Lower leg skin (tissue), 4 donors: ENCODE measurements around the gene BEND7. TPM values are rescaled to one million over a fixed set of nuclear protein-coding genes. Genes with fewer than 3 reads are reported as not detected.
A peak's percentile ranks its signal among the peaks of the same experiment; 100 is the strongest.

Experiments used
- DNase-seq, 2 donors: peaks; one replicate each; pipeline ENCODE4 v3.0.0-alpha.2; 2019; ENCODE audit warnings: low spot score in 2 of 2
- H3K4me3 ChIP-seq: fragments of 200-600 bp; sonication (generic); 2 replicates; pipeline ENCODE4 v1.5.1; 2017; ENCODE audit warnings: mild to moderate bottlenecking, low read depth; ENCODE audit not compliant: poor library complexity, severe bottlenecking
- POLR2A ChIP-seq, 2 donors: fragments of 450-650 bp; IDR thresholded peaks; one replicate each; pipeline ENCODE4 v1.6.1; 2016 to 2017; ENCODE audit warnings: antibody characterized with exemption in 2 of 2, mild to moderate bottlenecking in 1 of 2, moderate library complexity in 1 of 2
- WGBS, 2 donors: methylation state at CpG; one replicate each; pipeline ENCODE4 v1.1.5; 2018; 5-methylcytosine and 5-hydroxymethylcytosine counted together
- intact Hi-C: fragments of 100-400 bp; cut with DNase I; formaldehyde crosslinking; loops from one replicate; pipeline ENCODE4 v1.15.0; 2023; ENCODE audit warnings: low total_unique reads
- total RNA-seq, 4 donors: library from RNA; depleted of rRNA; stranded (reverse); fragments of >200 nt; gene quantifications; one replicate each; pipeline ENCODE4 v1.1.0, GENCODE V29; 2016
- TF ChIP-seq, protein P1 (sequence below), 3 donors: fragments of 450-650 bp; IDR thresholded peaks; one replicate each; pipeline ENCODE4 v1.5.1; 2016; ENCODE audit warnings: antibody characterized with exemption in 3 of 3, mild to moderate bottlenecking in 3 of 3, moderate library complexity in 2 of 3

The BEND7 gene, protein sequence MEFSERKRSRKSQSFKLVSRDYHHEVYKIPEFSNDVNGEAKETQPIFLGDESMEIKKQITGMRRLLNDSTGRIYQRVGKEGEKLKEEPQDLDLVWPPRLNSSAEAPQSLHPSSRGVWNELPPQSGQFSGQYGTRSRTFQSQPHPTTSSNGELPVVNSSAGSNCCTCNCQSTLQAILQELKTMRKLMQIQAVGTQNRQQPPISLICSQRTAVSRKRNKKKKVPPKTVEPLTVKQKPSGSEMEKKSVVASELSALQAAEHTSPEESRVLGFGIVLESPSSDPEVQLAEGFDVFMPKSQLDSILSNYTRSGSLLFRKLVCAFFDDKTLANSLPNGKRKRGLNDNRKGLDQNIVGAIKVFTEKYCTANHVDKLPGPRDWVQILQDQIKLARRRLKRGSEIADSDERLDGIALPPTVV
- total RNA-seq, result 1 to 10 TPM; 3.7 to 8.1 (median 5.8) TPM

DNA sequence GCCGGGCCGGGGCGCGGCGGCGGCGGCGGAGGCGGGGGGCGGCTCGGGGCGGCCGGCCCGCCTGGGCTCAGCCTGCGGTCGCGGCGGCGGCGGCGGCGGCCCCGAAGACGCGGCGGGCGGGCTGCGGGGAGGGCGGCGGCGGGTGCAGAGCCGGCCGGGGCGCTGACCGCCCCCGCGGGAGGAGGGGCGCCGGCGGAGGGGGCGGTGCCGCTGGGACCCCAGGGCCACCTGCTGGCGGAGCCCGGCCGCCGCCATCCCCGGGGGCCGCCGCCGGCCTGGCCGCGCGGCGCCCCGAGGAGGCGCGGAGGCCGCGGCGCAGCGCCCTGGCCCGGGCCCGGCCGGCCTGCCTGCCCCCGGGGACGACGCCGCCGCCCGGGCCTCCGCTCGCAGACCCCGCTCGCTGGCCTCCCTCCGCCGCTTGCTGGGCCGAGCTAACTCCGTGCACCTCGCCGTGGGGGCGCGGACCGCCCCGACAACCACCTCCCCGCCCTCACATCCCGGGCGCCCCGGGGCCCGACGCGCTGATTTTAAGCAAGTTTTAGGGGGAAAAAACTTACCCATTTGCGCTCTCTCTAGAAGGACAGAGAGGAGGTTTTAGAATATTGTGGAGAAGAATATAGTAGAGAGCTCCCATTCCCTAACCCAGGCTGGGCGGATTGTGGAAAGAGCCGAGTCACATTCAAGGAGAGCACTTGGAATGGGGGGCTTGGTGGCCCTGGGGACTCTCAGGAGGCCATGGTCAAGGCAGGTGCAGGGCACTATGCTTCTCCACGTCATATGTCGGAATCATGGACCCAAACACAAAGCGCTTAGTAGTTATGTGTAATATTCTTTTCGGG, at the start of gene BEND7:
Gene BEND7, minus strand, starts transcription at position 140 of the 839 bp plus-strand sequence. CDS start 481 bp downstream, outside the sequence.
- 7 to 8% methylated on average over 34 to 43 of the region's 98 CpGs for WGBS, 2 donors
- TF ChIP-seq POLR2A (IDR thresholded peaks at IDR 0.05), result no peak
- TF ChIP-seq, protein P1, sequence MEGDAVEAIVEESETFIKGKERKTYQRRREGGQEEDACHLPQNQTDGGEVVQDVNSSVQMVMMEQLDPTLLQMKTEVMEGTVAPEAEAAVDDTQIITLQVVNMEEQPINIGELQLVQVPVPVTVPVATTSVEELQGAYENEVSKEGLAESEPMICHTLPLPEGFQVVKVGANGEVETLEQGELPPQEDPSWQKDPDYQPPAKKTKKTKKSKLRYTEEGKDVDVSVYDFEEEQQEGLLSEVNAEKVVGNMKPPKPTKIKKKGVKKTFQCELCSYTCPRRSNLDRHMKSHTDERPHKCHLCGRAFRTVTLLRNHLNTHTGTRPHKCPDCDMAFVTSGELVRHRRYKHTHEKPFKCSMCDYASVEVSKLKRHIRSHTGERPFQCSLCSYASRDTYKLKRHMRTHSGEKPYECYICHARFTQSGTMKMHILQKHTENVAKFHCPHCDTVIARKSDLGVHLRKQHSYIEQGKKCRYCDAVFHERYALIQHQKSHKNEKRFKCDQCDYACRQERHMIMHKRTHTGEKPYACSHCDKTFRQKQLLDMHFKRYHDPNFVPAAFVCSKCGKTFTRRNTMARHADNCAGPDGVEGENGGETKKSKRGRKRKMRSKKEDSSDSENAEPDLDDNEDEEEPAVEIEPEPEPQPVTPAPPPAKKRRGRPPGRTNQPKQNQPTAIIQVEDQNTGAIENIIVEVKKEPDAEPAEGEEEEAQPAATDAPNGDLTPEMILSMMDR (IDR thresholded peaks at IDR 0.05), result no peak
- intact Hi-C loops, result no loop called here
- peak within 1 kb of the TSS; percentile 43 for H3K4me3 ChIP-seq
- no peak for DNase-seq

DNA sequence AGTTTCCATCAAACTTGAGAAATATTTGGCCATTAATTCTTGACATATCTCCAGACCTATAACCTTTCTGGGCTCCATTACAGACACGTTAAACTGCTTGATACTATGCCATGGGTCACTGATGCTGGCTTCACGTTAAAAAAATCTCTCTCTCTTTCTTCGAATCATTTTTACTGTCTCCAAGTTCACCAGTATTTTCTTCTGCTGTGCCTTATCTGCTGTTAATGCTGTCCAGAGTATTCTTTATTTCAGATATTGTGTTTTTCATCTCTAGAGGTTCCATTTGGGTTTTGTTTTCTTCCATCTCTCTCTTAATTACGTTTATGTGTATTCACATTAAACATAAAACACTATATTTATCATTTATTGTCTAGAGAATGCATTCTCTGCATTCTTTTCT, 45.1 kb upstream of the BEND7 start:
- TF ChIP-seq POLR2A (IDR thresholded peaks at IDR 0.05), result no peak
- TF ChIP-seq, protein P1 (IDR thresholded peaks at IDR 0.05), result no peak
- H3K4me3 ChIP-seq, result no peak overlapping the region
- no peak for DNase-seq
- 65 to 68% methylated on average over 4 of the region's 4 CpGs for WGBS, 2 donors
- intact Hi-C loops, result no loop called here

DNA sequence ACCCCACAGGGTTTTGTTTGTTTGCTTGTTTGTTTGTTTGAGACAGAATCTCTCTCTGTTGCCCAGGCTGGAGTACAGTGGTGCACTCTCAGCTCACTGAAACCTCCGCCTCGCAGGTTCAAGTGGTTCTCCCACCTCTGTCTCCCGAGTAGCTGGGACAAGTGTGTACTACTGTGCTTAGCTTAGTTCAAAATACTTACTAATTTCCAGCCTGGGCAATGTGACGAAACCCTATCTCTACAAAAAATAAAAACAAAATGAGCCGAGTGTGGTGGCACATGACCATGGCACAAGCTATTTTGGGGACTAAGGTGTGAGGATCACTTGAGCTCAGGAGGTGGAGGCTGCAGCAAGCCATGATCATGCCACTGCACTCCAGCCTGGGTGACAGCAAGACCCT, 42.7 kb upstream of the BEND7 start:
- no peak for DNase-seq
- TF ChIP-seq, protein P1 (IDR thresholded peaks at IDR 0.05), result no peak
- no peak for TF ChIP-seq POLR2A (IDR thresholded peaks at IDR 0.05)
- intact Hi-C loops, result no loop called here
- H3K4me3 ChIP-seq, result no peak overlapping the region
- 45 to 66% methylated on average over 5 of the region's 5 CpGs for WGBS, 2 donors

DNA sequence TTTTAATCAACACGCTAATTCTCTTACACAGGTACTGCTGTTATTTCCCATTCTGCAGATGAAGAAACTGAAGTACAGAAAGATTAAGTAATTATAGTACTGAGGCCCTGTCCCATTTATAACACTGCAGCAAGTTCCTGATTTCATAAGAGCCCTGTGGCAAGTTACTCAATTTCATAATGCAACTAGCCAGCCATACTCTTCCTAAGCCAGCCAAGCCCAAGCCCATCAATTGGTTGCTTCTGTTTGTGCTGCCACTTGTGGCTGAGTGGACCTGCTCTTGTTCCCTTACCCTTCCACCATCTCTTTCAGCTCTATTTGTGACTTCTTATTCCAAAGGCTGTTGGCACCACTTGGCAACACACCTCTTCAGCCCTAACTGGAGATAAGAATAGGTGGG, 38.2 kb upstream of the BEND7 start:
- no peak for DNase-seq
- TF ChIP-seq, protein P1 (IDR thresholded peaks at IDR 0.05), result no peak
- TF ChIP-seq POLR2A (IDR thresholded peaks at IDR 0.05), result no peak
- intact Hi-C loops, result no loop called here
- WGBS, 2 donors, result 92 to 97% methylated on average over 1 of the region's 1 CpG
- no peak overlapping the region for H3K4me3 ChIP-seq

DNA sequence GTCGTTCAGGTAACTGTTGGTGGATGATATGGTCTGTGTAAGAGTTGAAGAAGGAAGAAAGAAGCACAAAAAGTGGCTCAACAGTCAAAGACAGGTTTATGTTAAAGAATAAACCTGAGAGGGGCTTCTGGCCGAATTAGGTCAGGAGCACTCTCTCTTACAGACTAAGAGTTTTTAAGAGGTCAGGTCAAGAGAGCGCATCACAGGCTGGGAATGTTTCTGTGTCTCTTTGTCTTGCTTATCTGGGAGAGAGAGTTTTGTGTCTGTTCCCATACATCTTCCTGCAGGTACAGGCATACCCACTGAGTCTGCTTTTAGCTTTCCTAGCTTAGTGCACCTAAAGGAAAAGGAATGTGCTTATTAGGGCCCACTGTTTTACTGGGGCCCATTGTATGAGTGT, 35.8 kb upstream of the BEND7 start:
- intact Hi-C loops, result no loop called here
- TF ChIP-seq, protein P1 (IDR thresholded peaks at IDR 0.05), result no peak
- TF ChIP-seq POLR2A (IDR thresholded peaks at IDR 0.05), result no peak
- 91 to 92% methylated on average over 3 of the region's 3 CpGs for WGBS, 2 donors
- H3K4me3 ChIP-seq, result no peak overlapping the region
- no peak for DNase-seq
